RPMI7951 (cell line): ENCODE data around the gene DMRT1. TPM values are rescaled to one million over a fixed set of nuclear protein-coding genes. Genes with fewer than 3 reads are reported as not detected.

ENCODE experiments used
- DNase-seq: peaks from one replicate; pipeline ENCODE4 v3.0.0-alpha.2; 2012; ENCODE audit warnings: low read depth
- total RNA-seq: library from RNA; depleted of rRNA; stranded (reverse); fragments of >200 nt; shearing (Covaris generic); gene quantifications from 2 replicates; pipeline ENCODE4 v1.2.3, GENCODE V29; 2014

DMRT1 gene
- total RNA-seq, 1 experiment from 2014 or later = not detected

DNA sequence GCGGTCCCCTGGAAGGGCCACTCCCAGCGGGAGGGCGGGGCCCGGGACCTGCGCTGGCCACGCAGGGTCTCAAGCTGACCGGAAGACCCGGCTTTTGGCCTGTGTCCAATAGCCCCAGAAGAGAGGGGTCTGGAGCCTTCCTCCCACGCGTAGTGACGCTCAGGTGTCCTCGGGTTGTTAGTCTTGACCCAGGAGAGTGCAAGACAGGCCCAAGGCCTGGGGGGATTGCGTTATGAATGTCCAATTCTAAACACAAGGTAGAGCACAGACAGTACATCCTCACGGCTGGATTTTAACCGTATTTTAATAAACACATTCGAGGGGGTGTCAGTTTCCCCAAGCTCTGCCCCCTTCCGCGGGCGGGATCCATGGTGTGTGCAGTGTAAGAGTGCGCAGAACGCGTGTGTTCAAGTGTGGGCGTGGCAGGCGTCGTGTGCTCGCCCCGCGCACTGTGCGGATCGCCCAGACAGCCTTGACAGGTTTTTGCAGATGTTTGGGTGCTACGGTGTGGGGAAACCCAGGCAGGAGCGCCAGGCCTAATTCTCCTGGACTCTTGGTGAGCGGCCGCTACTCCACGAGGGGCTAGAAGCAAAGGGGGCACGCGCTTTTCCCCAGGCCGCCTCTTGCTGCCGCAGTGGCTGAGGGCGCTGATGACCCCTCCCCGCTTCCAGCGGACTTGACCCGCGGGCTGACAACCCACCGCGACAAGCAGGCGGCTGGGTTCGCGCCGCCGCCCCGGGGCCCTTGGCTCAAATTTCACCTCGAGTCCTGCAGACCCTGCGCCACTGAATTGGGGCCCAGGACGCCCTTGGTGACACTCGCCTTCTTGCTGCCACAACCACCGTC is 128.9 kb downstream of the DMRT1 start:
- DNase-seq = no peak

DNA sequence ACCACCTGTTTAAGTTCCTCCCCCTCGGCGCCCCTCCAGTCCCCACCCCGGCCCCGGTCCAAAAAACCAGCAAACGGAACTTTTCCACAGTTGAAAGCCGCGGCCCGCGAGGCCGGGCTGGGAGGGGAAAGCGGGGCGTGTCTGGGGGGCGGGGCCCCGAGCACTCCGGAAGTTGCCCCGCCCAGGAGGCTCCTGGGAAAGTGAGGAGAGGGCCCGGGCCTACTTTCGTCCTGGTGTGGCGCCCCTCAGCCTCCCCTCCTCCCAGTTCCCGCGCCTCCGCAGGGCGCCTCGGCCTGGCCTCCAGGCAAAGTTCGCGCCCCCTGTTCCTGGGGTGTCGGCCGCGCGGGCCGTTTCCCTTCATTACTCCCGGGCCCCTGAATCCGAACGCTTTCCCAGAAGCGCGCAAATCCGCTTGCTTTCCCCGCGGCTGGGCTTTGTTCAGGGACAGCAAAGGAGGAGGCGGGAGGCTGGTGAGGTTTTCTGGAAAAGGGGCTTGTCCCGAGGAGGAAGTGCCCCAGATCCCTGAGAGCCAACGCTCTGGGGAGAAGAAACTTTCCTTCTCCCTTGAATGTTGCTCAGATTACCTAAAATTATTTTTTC is 130.5 kb downstream of the DMRT1 start:
- no peak for DNase-seq

DNA sequence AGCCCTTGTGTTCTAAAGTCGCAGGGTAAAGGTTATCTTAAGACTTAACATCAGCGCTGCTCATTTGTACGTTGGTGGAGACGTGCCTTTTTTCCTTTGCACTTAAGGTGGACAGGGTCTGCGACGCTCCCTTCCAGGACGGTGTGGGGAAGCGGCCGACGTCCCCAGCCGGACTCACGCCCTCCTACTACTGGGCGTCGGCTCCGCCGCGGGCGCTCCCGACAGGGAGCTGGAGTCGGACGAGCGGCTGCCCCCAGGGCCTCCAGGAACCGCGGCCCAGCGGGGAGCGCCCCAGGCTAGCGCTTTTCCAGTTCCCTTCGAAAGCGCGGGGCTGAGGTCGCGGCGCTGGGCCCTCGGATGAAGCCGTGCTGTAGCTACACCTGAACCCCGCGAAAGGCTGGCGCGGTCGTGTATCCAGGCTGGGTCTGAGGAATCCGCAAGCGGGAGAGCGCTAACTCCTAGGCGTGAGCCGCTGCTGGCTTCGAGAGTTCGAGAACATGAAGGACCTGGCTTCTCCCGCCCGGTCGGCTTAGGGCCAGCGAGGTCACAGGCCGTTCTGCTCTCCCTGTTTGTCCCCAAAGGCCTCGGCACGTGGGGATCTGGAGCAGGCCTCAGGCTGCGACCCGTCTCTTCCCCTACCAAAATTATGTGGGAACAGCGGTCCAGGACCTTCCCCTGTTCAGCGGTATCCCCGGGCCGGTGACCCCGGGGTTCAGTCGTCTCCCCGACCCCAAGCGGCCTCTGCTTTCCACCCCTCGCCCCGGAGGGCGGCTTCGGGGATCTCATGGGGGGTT is 131.2 kb downstream of the DMRT1 start:
- no peak for DNase-seq

DNA sequence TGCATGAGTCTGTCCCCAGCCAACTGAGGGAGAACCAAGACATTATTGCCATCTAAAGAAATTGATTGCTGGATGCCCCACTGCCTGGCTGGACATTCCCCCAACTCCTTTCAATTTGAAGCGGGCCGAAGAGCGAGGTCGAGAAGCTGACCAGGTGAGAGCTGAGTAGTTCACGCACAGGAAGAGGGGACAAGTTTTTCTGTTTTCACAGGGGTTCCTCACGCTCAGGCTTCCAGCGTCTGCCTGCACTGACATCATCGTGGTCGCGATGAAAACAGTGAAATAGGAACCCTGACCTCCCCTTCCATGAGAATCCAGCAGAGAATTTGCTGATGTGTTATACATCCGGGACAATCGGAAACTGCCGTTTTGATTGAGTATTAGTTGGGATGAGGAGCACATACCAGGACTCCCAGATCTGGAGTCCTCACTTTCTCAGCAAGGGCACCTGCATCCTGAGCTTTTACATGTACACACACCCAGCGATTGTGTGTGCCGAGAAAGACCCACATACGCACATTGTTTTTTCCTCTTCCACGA is 131.9 kb downstream of the DMRT1 start:
- no peak for DNase-seq

DNA sequence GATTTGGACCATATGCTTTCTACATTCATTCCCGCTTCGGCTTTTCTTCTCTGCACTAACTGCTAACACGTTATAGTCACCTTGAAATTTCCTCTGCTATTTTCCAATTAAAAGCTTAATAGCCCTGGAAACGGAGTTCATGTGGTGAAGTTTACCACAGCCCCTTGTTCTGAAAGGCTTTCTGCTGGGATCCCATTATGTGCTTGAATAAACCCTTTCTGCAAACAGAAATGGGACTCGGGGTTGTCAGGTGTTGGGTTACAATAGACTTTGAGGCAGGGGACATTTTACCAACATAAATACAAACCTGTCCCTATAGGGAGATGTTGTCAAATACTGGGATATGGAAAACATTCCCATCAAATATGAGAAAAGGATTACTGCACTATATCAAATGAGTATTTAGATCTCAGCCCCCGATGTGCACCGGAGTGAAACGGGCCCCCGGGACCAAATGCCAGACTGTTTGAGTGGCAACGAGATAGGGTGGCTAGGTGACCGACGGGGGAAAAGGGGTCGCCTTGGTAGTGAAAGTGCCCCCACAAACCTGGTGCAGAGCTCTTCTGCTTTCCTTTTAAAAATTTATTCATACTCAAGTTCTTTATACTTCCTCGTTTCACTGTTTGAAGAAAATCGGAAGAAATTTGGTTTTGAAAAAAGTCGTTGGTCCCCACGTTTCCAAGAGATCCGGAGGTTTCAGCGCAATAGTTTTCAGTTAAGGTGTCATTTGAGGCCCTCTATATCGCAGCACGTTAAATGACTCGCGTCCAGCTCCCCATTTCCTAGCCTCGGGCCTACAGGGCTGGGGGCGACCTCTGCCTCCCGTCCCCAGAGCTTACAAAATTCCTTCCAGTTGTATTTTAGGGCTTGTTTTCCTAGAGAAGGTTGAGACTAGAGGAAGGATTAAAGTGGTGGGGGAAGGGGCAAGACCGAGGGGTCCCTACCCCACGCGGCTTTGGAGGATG is 132.8 kb downstream of the DMRT1 start:
- DNase-seq = no peak

DNA sequence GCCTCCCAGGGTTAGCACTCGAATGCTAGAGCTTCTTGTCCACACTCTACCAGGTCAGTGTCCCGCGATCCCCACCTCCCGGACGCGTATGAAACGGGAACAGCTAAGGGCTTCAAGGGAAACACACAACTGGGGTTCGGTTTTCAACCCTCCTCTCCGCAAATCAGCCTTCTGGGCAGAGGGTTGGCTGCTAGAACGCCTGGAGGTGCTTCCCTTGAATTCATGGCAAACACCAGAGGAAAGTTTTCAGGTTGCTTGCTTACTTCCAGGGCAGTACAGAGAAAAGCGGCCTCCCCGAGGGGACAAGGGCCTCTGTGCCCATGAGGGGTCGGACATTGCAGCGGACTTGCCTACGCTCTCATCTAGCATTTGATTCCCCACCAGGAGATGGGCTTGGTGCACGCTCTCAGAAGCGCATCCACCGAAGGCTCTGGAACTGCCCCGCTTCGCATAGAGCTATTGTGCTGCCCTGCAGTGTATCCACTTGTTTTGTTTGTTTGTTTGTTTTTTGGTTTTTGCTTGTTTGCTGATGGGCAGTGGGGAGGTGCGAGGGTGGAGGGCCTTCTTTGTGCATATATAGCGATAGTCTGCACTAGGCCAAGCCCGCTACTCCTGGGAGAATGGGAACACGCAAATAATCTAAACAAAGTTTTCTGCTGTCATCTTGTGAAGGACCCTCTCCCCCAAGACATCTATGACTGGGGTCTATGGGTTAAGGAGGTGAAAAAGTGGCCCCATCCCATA is 133.7 kb downstream of the DMRT1 start:
- no peak for DNase-seq

DNA sequence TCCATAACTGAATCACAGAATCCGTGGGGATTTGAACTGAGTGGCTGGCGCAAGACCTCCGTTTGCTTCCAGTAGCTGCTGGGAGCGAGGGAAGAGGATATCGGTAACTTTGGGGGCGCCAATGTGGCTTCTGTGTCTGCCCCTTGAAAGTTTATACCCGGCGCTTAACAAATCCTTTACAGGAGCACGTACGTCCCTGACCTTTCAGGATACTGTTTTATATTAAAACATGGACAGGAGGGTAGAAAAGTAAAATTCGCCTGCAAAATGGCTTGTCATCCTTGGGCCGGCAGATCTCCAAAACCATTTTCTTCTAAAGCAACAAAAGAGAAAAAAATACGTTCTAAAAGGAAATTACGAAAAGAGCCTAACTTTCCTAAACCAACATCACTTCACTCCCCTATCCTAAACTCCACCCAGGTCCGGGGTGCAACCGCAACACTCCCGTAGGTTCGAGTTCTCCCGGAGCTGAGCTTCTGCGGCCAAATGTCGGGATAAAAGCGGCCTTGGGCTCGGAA is 134.3 kb downstream of the DMRT1 start:
- DNase-seq = no peak

DNA sequence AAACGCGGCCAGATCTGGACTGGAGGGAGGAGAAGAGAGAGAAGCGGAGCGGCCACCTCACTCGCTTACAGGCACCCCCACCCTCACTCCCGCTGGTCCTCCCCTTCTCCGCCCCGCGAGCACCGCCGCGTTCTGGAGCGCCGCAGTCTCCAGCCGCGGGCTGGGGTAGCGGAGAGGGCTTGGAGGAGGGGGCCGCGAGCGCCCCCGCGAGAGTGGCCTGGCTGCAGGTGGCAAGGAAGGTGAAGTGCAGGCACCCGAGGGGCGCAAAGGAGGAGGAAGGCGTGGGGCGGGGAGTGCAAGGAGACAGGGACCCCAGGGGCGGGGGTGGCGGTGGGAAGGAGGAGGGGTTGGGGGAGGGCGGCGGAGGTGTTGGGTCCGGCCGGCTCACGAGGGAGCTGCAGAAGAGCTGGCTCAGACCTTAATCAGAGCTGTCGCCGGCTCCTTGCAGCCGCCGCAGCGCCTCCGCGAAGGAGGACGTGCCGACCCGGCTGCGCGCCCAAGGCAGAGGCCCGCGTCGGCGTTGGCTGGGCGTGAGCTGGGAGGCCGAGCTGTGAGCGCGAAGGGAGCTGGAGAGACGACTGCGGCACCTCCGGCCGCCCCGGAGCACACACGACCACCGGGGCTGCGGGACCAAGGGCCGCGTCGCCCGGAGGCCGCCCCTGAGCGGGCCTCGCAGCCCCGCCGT is 134.9 kb downstream of the DMRT1 start, which contains the start of gene DMRT3:
DMRT3 (plus strand) TSS at position 398 of the 685 bp plus-strand sequence. CDS start 347 bp downstream, outside the sequence.
- no peak for DNase-seq

DNA sequence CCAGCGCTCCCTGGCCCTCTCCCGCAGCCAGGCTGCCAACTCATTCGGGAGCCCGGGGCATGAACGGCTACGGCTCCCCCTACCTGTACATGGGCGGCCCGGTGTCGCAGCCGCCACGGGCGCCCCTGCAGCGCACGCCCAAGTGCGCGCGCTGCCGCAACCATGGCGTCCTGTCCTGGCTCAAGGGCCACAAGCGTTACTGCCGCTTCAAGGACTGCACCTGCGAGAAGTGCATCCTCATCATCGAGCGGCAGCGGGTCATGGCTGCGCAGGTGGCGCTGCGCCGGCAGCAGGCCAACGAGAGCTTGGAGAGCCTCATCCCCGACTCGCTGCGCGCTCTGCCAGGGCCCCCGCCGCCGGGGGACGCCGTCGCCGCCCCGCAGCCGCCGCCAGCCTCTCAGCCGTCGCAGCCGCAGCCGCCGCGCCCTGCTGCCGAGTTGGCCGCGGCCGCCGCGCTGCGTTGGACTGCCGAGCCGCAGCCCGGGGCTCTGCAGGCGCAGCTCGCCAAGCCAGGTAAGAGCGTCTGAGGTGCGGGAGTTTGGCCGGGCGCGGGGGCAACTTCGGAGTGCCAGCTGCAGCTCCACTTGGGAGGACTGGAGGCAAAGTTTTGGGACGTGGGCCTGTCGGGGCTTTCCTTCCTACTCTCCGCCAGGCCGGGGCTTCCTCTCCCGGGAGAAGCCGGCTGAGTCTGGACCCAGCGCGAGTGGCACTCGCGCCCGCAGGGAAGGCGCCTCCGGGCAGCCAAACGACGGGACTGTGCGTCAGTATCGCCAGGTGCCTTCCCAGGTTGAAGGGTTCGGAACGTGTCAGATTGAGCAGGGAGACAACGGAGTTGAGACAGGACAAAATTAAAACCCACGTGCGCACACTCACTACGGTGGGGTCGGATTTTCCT is 135.7 kb downstream of the DMRT1 start:
- DNase-seq = no peak

DNA sequence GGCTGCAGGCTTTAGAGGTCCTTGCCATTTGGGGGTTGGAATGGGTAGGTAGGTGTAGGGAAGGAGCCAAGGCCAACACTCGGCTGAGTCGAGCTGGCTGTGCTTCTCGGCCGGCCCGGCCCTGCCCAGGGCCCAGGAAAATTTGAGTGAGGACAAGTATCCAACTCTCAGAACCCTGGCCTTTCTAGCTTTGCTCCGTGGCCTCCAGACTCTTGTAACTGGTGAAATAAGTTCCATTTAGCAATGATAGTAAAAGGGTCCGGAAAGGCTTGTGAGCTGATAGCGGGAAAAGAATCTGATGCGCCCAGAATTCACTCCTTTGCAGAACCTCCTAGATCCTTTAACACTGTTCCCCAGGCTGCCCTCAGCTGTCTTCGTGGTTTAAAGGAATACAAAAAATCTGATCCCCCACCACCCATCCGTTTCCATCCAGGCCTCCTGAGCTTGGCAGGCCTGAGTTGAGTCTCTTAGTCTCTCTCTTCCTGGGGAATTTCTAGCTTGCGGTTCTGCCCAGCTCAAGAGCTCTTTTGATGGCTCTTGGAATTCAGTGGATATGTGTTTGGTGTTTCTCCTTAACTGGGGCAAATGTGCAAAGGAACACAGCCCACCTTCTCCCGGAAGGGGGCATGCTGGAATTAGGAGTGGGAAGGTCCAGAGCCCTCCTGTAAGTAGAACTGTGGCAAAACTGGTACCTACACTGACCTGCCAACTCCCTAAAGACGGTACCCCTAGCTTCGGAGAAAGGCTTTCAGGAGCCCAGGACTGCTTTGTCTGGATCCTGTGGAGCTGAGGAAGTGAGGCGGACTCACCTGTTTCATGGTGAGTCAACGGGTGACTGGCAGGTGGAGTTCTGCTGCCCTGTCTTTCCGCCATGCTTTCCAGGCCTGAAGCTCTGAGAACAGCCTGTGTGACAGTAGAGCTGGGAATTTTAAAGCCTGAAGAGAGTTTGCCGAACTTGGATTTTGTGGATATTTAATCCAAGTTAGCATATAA is 136.6 kb downstream of the DMRT1 start:
- DNase-seq = no peak

DNA sequence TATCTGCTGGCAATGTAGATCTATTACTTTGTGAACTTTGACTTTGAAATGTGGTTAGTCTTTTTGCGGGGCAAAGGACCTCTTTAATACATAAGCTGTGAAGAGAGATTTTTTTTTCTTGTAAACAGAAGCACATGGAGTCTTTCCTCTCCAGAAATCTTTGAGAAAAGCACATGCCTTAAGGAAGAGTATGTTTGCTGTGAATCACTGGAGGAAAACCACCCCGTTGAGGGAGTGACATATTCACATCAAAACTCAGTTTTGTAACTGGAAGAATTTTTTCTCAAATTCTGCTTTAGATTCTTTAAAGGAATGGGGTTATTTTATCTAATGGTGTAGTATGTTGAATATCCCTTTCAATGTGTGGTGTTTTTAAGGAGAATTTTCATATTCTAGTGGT is 138.5 kb downstream of the DMRT1 start:
- no peak for DNase-seq

DNA sequence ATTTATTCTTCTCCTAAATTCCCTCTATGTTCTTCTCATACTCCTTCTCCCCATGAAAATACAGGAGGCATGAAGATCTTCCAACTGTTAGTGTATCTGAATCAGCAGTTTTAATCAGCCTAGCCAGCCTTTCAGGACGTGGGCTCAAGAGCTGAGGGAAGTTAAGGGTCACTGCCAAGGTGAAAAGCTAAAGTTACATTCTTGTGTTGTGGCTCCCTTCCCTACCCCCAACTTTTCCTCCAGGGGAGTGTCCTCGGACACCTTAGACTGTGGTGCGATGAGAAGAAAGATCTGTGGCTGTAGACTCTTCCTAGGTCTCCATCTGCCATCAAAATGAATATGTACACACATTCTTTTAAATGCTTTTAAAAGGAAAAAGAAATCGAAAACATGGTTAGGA is 139.1 kb downstream of the DMRT1 start:
- DNase-seq = no peak

DNA sequence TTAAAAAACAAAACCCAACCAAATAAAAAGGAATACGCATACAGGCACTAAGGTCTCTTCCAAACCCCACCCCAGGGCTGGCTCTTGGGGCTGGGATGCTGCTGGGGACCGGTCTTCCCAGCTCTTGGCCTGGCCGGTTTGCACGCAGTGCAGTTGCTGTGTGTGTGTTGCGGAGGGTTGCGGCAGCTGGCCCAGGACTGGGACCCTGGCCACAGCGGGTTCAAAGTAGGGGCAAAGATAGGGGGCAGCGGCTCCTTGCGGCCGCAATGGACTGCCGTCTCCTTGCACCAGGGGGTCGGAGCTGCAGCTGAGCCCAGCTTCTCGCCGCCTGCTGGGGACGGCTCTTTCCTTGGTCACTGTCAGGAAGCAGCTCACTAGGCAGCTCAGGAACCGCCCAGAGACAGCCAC is 140.0 kb downstream of the DMRT1 start:
- no peak for DNase-seq

DNA sequence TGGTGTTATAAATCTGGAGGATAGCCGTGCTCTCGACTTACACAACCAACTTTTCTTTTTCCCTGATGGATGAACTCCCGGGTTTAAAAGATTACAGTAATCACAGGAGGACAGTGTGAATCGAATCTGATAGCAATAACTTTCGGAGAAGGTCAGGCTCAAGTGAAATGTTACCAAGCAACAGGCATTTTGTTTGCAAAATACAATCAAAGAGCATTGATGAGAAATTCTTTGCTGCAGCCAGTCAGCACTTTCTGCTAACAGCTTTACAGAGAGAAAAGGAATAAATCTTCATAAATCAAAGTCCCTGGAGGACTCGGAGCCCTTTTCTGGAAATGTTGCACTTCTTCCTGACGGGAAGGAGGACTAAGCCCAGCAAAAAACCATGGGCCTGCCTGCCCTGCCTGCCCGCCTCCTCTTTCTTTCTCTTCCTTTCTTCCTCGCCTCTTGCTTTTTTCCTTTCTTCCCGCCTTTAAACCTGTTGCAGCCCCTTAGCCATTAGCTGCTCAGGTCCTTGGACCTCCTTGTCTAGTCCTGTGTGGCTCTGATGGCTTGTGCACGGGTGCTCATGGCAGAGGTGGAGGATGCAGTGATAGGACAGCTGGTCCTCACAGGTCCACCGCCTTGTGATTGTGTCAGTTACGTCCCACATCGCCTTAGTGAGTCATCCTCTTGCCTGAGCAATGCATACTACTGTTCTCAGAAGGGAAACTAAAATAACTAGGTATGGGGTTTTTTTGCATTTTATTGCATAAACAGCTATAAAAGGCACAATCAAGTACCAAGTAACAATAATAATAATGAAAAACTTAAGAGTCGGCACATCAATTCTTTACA is 141.1 kb downstream of the DMRT1 start:
- peak; percentile 5 for DNase-seq

DNA sequence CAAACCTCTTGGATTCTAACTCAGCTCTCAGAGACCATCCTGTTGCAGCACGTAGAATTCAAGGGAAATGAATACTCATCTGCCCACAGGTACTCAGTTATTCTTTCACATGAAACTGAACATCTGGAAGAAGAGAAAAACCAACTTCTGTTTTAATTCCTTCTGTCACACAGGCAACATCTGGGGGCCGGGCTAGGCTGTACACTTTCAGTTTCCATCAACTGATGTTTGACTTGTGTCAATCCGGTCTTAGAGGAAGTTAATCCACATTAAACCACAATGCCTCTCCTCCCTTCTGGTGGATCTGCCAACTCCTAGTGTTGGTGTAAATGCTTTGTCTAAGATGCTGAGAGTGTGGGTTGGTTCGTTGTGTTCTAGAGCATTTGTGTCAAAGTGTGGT is 152.5 kb downstream of the DMRT1 start:
- DNase-seq = no peak

DNA sequence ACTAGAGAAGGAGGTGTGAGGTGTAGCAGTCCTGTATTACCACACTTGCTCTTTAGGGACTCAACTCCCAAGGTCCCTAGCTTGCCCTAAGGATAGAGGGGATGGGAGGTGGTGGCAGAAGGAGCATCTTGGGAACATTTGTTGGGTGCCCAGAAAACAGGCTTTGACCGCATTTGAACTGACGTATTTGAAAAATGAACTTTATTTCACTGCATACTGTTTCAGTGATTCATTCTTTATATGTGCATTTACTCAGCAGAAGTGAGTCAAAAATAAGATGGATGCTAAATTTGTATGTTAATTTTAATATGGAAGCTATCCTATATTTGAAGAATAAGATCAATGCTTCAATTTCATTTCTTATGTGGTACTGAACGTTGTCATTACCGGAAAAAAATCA is 153.7 kb downstream of the DMRT1 start:
- peak; percentile 11 for DNase-seq
